SKM-1 (cell line): ENCODE measurements around the gene KDM7A.
"Not testable (repeated sequence)": the region's sequence is repeated elsewhere in the genome, so short reads cannot be mapped to it uniquely, and the experiment has no call there.

Experiments
- DNase-seq: peaks from one replicate; lab custom pipeline; 2025; ENCODE audit not compliant: unreplicated experiment; lab: John Stamatoyannopoulos, UW

KDM7A gene

DNA sequence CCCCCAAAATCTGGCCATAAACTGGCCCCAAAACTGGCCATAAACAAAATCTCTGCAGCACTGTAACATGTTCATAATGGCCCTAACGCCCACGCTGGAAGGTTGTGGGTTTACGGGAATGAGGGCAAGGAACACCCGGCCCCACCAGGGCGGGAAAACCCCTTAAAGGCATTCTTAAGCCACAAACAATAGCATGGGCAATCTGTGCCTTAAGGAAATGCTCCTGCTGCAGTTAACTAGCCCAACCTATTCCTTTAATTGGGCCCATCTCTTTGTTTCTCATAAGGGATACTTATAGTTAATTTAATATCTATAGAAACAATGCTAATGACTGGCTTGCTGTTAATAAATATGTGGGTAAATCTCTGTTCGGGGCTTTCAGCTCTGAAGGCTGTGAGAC lies 26.2 kb upstream of the KDM7A start:
- DNase-seq, result not testable (repeated sequence)

GRCh38 chr7:140201393-140201792 lies 24.6 kb upstream of the KDM7A start:
- DNase-seq, result no peak

GRCh38 chr7:140200061-140200989 lies 23.5 kb upstream of the KDM7A start:
- DNase-seq, result no peak

DNA sequence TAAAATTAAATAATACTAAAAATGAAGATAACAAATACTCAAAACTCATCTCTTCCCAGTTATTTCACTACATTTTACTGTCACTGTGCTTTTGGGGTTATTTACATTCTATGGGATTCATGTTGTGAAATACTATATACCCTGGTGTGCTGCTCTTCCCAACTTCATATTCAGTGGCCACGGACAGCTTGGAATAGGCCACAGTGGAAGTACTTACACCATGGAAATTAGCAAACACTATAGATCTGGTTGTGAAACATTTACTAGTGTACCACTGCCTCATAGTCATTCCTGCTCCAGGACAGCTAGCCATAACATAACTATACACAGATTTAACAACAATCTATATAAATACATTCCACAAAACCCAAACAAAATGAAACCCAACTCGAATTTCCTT lies 21.2 kb upstream of the KDM7A start:
- no peak for DNase-seq

- DNase-seq, result no peak
Measured at GRCh38 chr7:140197218-140197890, 20.6 kb upstream of the KDM7A start.

DNA sequence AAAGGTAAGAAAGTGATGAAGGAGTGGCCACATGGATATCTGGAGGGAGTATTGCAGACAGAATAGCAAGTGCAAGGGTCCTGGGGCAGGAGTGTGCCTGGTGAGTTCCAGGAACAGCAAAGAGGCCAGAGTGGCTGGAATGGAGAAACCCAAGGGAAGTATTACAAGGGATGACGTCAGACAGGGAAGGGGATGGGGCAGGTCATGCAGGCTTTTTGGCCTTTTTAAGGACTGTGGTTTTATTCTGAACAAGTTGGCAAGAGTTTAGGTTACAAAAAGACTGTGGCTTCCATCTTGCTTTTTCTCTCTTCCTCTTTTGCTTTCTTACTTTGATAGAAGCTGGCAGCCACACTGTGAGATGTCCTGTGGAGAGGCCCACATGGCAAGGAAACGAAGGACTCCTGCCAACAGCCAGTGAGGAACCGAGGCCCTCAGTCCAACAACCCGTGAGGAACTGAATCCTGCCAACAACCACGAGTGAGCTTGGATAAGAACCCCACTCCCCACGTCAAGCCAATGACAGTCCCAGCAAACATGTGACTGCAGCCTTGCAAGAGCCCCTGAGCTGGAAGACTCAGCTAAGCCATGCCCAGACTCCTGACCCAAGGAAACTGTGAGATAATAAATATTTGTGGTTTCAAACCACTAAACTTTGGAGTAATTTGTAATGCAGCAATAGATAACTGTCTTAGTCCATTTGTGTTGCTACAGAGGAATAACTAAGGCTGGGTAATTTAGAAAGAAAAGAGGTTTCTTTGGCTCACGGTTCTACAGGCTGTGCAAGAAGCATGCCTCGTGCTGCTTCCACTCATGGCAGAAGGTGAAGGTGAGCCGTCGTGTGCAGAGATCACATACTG lies 19.8 kb upstream of the KDM7A start:
- no peak for DNase-seq

- no peak for DNase-seq
Measured at GRCh38 chr7:140195859-140196258, 19.1 kb upstream of the KDM7A start.

DNA sequence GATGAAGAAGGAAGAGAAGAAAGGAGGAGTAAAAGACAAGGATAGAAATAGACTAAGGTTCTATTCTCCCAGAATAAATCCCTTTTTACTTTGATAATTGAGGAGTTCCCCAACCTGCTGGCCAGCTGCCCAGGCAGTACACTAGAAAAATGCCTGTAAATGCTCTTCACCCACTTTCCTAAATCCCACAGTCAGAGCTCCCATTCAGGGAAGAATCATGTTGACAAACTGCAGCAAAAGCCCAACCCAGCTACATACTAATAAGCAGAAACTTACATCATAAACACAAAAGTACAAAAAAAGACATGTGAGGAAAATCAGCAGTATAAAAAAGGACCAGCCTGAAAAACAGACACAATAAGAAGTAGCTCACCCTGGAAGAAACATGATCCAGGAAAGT lies 15.8 kb upstream of the KDM7A start:
- DNase-seq, result no peak

GRCh38 chr7:140192176-140192575 lies 15.4 kb upstream of the KDM7A start:
- no peak for DNase-seq

DNA sequence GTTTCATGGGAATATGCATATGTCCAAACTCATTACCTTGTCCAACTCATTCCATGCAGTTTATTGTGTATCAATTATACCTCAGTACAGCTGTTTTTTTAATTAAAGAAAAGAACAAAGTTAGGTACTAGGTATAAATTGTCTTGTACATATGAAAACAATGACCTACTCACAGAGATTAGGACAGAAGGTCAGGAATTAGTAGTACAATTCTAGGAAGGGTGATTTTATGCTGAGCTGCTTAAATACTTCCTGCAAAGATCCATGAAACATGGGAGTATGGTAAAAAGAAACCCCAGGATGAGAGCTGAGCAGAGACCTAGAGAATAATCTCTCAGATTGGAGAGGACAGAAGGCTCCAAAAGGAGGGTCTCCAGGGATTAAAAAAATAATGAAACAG lies 13.8 kb upstream of the KDM7A start:
- no peak for DNase-seq

DNA sequence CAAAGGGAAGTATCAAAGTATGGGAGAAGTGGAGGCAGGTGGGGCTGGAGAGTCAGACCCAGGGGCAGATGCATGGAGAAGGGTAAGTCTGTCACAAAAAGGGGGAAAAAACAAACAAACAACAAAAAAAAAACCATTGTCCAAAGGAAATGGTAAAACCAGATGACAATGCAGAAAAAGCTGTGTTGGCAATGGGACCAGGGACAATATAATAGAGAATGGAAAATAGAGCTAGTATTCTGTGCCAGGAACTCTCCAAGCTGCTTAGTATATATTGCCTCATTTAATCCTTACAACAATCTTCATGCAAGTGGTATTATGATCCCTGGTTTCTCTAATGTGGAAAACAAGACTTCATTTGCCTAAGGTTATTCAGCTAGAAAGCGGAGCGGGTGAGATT lies 13.1 kb upstream of the KDM7A start:
- DNase-seq, result no peak

GRCh38 chr7:140182917-140183316 lies 6.1 kb upstream of the KDM7A start:
- DNase-seq, result no peak

GRCh38 chr7:140179339-140179738 lies 2.6 kb upstream of the KDM7A start:
- no peak for DNase-seq

DNA sequence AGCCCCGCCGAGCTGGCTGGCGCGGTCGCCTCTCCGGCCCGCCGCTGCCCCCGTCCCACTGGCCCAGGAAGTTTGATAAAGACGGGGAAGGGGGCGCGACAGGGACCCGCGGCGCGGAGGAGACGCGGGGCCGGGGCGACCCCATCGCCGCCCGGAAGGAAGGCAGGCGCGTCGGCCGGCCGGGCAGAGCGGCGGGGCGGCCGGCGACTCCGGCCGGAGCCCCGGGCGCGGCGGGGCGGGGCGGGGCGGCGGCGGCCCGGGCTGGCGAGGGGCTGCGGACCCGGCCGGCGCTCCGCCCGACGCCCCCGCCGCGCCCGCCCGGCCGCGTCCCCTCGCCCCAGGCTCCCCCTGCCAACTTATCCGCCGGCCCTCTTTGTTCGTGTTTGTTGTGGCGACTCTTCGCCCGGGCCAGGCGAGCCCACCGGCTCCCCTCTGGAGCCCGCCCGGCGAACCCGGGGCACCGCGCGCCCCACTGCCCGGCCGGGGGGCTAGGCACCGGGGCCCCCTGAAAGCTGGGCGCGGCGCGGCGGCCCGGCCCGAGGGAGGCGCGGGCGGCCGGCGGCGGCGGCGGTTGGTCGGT lies 571 bp downstream of the KDM7A start:
- no peak for DNase-seq

- DNase-seq, result peak; percentile 84
Measured at GRCh38 chr7:140175221-140176121, 1.3 kb downstream of the KDM7A start.

DNA sequence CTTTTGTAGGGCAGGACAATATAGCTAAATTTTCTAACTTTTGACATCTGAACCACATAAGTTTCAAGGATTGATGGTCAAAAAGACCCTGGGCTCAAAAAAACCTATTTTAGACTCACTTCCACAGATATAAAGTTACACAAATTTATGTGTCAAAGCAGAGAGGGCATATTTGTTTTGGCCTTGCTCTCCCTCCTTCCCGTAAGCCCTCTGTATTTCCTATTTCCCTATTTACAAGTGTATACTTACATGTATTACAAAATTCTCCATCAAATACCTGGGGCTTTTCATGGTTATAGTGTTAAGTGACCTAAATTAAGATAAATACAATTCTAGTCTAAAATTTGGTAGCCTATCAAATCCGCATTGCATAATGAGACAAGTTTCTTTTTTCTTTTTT lies 2.6 kb downstream of the KDM7A start:
- DNase-seq, result no peak

DNA sequence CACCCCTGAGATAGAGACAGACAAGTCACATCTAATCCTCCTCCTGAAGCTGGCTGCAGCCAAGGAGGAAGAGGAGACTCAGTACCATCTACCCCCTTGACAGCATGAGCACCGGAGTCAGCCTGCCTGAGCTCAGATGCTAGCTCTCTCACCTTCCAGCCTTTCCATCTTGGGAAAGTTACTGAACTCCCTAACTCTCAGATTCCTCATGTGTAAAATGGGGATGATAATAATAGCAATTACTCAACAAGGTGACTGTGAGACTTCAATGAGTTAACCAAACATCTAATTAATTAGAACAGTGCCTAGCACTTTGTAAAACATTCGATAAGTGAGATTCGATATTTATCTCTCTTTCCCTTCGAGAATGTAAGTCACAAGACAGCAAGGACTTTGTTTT lies 6.4 kb downstream of the KDM7A start:
- no peak for DNase-seq

GRCh38 chr7:140168816-140169215 lies 8.0 kb downstream of the KDM7A start:
- DNase-seq, result no peak

DNA sequence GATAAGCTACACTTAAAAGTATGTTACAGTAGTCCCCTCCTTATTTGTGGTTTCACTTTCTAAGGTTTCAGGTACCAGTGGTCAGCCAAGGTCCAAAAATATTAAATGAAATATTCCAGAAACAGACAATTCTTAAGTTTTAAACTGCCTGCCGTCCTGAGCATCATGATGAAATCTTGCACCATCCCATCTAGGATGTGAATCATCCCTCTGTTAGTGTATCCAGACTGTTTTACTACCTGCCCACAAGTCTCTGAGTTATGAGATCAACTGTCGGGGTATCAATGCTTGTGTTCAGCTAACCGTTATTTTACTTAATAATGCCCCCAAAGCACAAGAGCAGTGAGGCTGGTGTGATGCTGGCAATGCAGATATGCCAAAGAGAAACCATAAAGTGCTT lies 11.4 kb downstream of the KDM7A start:
- DNase-seq, result no peak

DNA sequence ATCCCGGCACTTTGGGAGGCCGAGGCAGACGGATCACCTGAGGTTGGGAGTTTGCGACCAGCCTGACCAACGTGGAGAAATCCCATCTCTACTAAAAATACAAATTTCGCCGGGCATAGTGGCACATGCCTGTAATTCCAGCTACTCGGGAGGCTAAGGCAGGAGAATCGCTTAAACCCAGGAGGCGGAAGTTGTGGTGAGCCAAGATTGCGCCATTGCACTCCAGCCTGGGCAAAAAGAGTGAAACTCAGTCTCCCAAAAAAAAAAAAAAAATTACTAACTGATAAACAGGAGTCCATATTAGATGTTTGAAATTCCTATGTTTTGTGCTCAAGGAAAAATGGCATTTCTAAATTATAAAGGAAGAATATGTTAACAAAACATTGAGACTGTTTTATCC lies 14.7 kb downstream of the KDM7A start:
- DNase-seq, result not testable (repeated sequence)
